ENCODE measurements around the gene WDR70.

Gene WDR70

GRCh38 chr5:37730896-37731455 lies 351.9 kb downstream of the WDR70 start:
- no peak for FAIRE-seq

GRCh38 chr5:37734114-37734513 lies 355.0 kb downstream of the WDR70 start:
- FAIRE-seq: no peak

GRCh38 chr5:37735649-37736347 lies 356.7 kb downstream of the WDR70 start:
- no peak for FAIRE-seq

GRCh38 chr5:37736397-37736796 lies 357.3 kb downstream of the WDR70 start:
- no peak for FAIRE-seq

- FAIRE-seq: no peak
Measured at GRCh38 chr5:37737326-37738056, 358.4 kb downstream of the WDR70 start.

- FAIRE-seq: no peak
Measured at GRCh38 chr5:37738057-37738691, 359.1 kb downstream of the WDR70 start.

GRCh38 chr5:37738865-37739488 lies 359.9 kb downstream of the WDR70 start:
- no peak for FAIRE-seq

- no peak for FAIRE-seq
Measured at GRCh38 chr5:37739817-37740261, 360.7 kb downstream of the WDR70 start.

GRCh38 chr5:37740331-37741066 lies 361.4 kb downstream of the WDR70 start:
- no peak for FAIRE-seq

- FAIRE-seq: no peak
Measured at GRCh38 chr5:37742111-37742510, 363.0 kb downstream of the WDR70 start.

GRCh38 chr5:37751227-37751626 lies 372.1 kb downstream of the WDR70 start:
- FAIRE-seq: no peak

- FAIRE-seq: no peak
Measured at GRCh38 chr5:37754976-37755375, 375.9 kb downstream of the WDR70 start.

GRCh38 chr5:37755581-37755980 lies 376.5 kb downstream of the WDR70 start:
- no peak for FAIRE-seq

GRCh38 chr5:37756248-37756647 lies 377.1 kb downstream of the WDR70 start:
- no peak for FAIRE-seq

GRCh38 chr5:37757980-37758582 lies 379.0 kb downstream of the WDR70 start:
- FAIRE-seq: no peak

- FAIRE-seq: no peak
Measured at GRCh38 chr5:37767251-37767650, 388.1 kb downstream of the WDR70 start.

- FAIRE-seq: no peak
Measured at GRCh38 chr5:37767961-37768360, 388.8 kb downstream of the WDR70 start.

GRCh38 chr5:37768371-37768770 lies 389.3 kb downstream of the WDR70 start:
- FAIRE-seq: no peak

- no peak for FAIRE-seq
Measured at GRCh38 chr5:37769108-37769507, 390.0 kb downstream of the WDR70 start.

- no peak for FAIRE-seq
Measured at GRCh38 chr5:37769840-37770239, 390.7 kb downstream of the WDR70 start.

- FAIRE-seq: no peak
Measured at GRCh38 chr5:37770786-37771185, 391.7 kb downstream of the WDR70 start.

- no peak for FAIRE-seq
Measured at GRCh38 chr5:37771203-37771611, 392.1 kb downstream of the WDR70 start.
